T1000 (cell line): ENCODE results near the gene ATOX1.
"Not testable (repeated sequence)": the region's sequence is repeated elsewhere in the genome, so short reads cannot be mapped to it uniquely, and the experiment has no call there.

Source experiments
- DNase-seq: peaks from one replicate; lab custom pipeline; 2025; ENCODE audit warnings: mixed read lengths; lab: John Stamatoyannopoulos, UW

ATOX1 gene

GRCh38 chr5:151733358-151734063 lies 24.9 kb downstream of the ATOX1 start:
- DNase-seq = no peak

- DNase-seq = no peak
Observed at GRCh38 chr5:151730381-151730780, 28.1 kb downstream of the ATOX1 start.

- not testable (repeated sequence) for DNase-seq
Observed at GRCh38 chr5:151729597-151729996, 28.8 kb downstream of the ATOX1 start.

GRCh38 chr5:151724360-151724759 lies 34.1 kb downstream of the ATOX1 start:
- DNase-seq = no peak

GRCh38 chr5:151722546-151722945 lies 35.9 kb downstream of the ATOX1 start:
- DNase-seq = no peak

- no peak for DNase-seq
Observed at GRCh38 chr5:151721812-151722391, 36.5 kb downstream of the ATOX1 start.

GRCh38 chr5:151721087-151721646 lies 37.3 kb downstream of the ATOX1 start:
- DNase-seq = no peak

GRCh38 chr5:151720215-151720614 lies 38.2 kb downstream of the ATOX1 start:
- DNase-seq = no peak

GRCh38 chr5:151719228-151720000 lies 39.0 kb downstream of the ATOX1 start:
- DNase-seq = no peak

GRCh38 chr5:151718646-151719045 lies 39.8 kb downstream of the ATOX1 start:
- no peak for DNase-seq

- DNase-seq = no peak
Observed at GRCh38 chr5:151718153-151718552, 40.3 kb downstream of the ATOX1 start.

- no peak for DNase-seq
Observed at GRCh38 chr5:151717416-151717815, 41.0 kb downstream of the ATOX1 start.

GRCh38 chr5:151709109-151709735 lies 49.2 kb downstream of the ATOX1 start:
- no peak for DNase-seq

GRCh38 chr5:151708126-151708525 lies 50.3 kb downstream of the ATOX1 start:
- peak; percentile 19 for DNase-seq

GRCh38 chr5:151707567-151707966 lies 50.9 kb downstream of the ATOX1 start:
- no peak for DNase-seq

GRCh38 chr5:151706906-151707305 lies 51.5 kb downstream of the ATOX1 start:
- DNase-seq = no peak

GRCh38 chr5:151703780-151704179 lies 54.7 kb downstream of the ATOX1 start:
- no peak for DNase-seq

- DNase-seq = no peak
Observed at GRCh38 chr5:151703227-151703626, 55.2 kb downstream of the ATOX1 start.

- no peak for DNase-seq
Observed at GRCh38 chr5:151700820-151701219, 57.6 kb downstream of the ATOX1 start.

- DNase-seq = no peak
Observed at GRCh38 chr5:151700296-151700695, 58.1 kb downstream of the ATOX1 start.

- DNase-seq = peak; percentile 74
Observed at GRCh38 chr5:151699071-151699901, 59.1 kb downstream of the ATOX1 start.
